ENCODE data around the gene LCAT.
"Not testable (repeated sequence)": the region's sequence is repeated elsewhere in the genome, so short reads cannot be mapped to it uniquely, and the experiment has no call there.

The LCAT gene

GRCh38 chr16:67946966-67947558, 3.1 kb upstream of the LCAT start:
- DNase-seq (ENCODE audit: low read depth), result no peak

- no peak for DNase-seq (ENCODE audit: low read depth)
These were observed 2.2 kb upstream of the LCAT start for GRCh38 chr16:67946128-67946569.

GRCh38 chr16:67945392-67945933, 1.5 kb upstream of the LCAT start:
- no peak for DNase-seq (ENCODE audit: low read depth)

- DNase-seq (ENCODE audit: low read depth), result no peak
These were observed 921 bp upstream of the LCAT start for GRCh38 chr16:67944690-67945391.

GRCh38 chr16:67943256-67943618, 683 bp downstream of the LCAT start:
- no peak for DNase-seq (ENCODE audit: low read depth)

GRCh38 chr16:67942510-67943255, 1.2 kb downstream of the LCAT start:
- DNase-seq (ENCODE audit: low read depth), result no peak

GRCh38 chr16:67942200-67942509, 1.8 kb downstream of the LCAT start:
- DNase-seq (ENCODE audit: low read depth), result no peak

GRCh38 chr16:67941469-67942199, 2.3 kb downstream of the LCAT start:
- no peak for DNase-seq (ENCODE audit: low read depth)

GRCh38 chr16:67940446-67941089, 3.4 kb downstream of the LCAT start:
- no peak for DNase-seq (ENCODE audit: low read depth)

GRCh38 chr16:67939507-67940445, 4.1 kb downstream of the LCAT start:
- DNase-seq (ENCODE audit: low read depth), result no peak

- DNase-seq (ENCODE audit: low read depth), result not testable (repeated sequence)
These were observed 6.2 kb downstream of the LCAT start for GRCh38 chr16:67937713-67938112.

- DNase-seq (ENCODE audit: low read depth), result no peak
These were observed 6.9 kb downstream of the LCAT start for GRCh38 chr16:67936880-67937605.

- DNase-seq (ENCODE audit: low read depth), result no peak
These were observed 7.6 kb downstream of the LCAT start, which contains the start of gene PSMB10 for GRCh38 chr16:67936124-67936879. TSS of gene PSMB10 (minus strand) at chr16:67936850. CDS start at chr16:67936749, 101 bp downstream.

GRCh38 chr16:67935402-67936123, 8.4 kb downstream of the LCAT start:
- peak; percentile 87 for DNase-seq (ENCODE audit: low read depth)

- DNase-seq (ENCODE audit: low read depth), result no peak
These were observed 8.9 kb downstream of the LCAT start for GRCh38 chr16:67935101-67935401.

- DNase-seq (ENCODE audit: low read depth), result no peak
These were observed 9.4 kb downstream of the LCAT start for GRCh38 chr16:67934306-67935100.

GRCh38 chr16:67933805-67934204, 10.1 kb downstream of the LCAT start:
- DNase-seq (ENCODE audit: low read depth), result no peak

GRCh38 chr16:67932462-67932840, 11.5 kb downstream of the LCAT start:
- DNase-seq (ENCODE audit: low read depth), result no peak
